IMR-90 (cell line): Measurements from ENCODE around the gene RPGR. TPM values are rescaled to one million over a fixed set of nuclear protein-coding genes. Genes with fewer than 3 reads are reported as not detected.

Experiments
- ATAC-seq: fragments of 200-7000 bp; cut with Tn5 transposase; 2 replicates; pipeline ENCODE4 v1.9.1; 2020; ENCODE audit warnings: low read depth, mild to moderate bottlenecking, moderate library complexity
- BruUV-seq: library from RNA; stranded (reverse); fragments of 400-500 nt; replicated peaks from 2 replicates; lab custom pipeline; 2021; lab: Mats Ljungman, UMichigan
- CTCF ChIA-PET: fragments of 300-600 bp; formaldehyde crosslinking; extraction: SDS; loops from one replicate; lab custom pipeline; 2021; ENCODE audit warnings: antibody characterized with exemption; lab: Yijun Ruan, JAX
- POLR2A ChIA-PET: fragments of 300-600 bp; sonication (Branson Sonifier 250); formaldehyde crosslinking; loops from one replicate; lab custom pipeline; 2022; ENCODE audit warnings: antibody characterized with exemption; ENCODE audit not compliant: unreplicated experiment; lab: Charles Lee
- DNase-seq: peaks from one replicate; pipeline ENCODE4 v3.0.0; 2013
- H2AFZ ChIP-seq: replicated peaks from 2 replicates; pipeline ENCODE3; 2013; ENCODE audit warnings: low read length, mild to moderate bottlenecking; ENCODE audit not compliant: poor library complexity
- H2AK5ac ChIP-seq: 2 replicates; pipeline ENCODE4 v1.6.1; 2013; ENCODE audit warnings: low read depth, low read length, inconsistent platforms
- H2AK9ac ChIP-seq: replicated peaks from 2 replicates; pipeline ENCODE3; 2013; ENCODE audit warnings: mild to moderate bottlenecking, low read depth, low read length, moderate library complexity; ENCODE audit not compliant: poor library complexity
- H2BK120ac ChIP-seq: 2 replicates; pipeline ENCODE4 v1.6.1; 2013; ENCODE audit warnings: low read depth, low read length, inconsistent platforms
- H2BK15ac ChIP-seq: 3 replicates; pipeline ENCODE4 v1.6.1; 2013; ENCODE audit warnings: low read depth, low read length, inconsistent platforms
- H2BK20ac ChIP-seq: 2 replicates; pipeline ENCODE4 v1.6.1; 2013; ENCODE audit warnings: low read depth, mild to moderate bottlenecking, inconsistent platforms, low read length, moderate library complexity
- H2BK5ac ChIP-seq: 2 replicates; pipeline ENCODE4 v1.6.1; 2013; ENCODE audit warnings: mild to moderate bottlenecking, low read depth, low read length, inconsistent platforms; ENCODE audit not compliant: poor library complexity, severe bottlenecking
- H3K14ac ChIP-seq: replicated peaks from 2 replicates; pipeline ENCODE4 v1.6.1; 2013; ENCODE audit warnings: low read depth, low read length, inconsistent platforms
- H3K18ac ChIP-seq: 2 replicates; pipeline ENCODE4 v1.6.1; 2013; ENCODE audit warnings: low read depth, low read length, control low read depth
- H3K23ac ChIP-seq: 2 replicates; pipeline ENCODE4 v1.6.1; 2013; ENCODE audit warnings: low read depth, low read length, inconsistent platforms
- H3K27ac ChIP-seq: 2 replicates; pipeline ENCODE4 v1.5.1; 2013; ENCODE audit warnings: mild to moderate bottlenecking, control low read depth, low read length; ENCODE audit not compliant: insufficient read depth
- H3K27me3 ChIP-seq: 2 replicates; pipeline ENCODE4 v1.6.1; 2013; ENCODE audit warnings: low read length; ENCODE audit not compliant: control insufficient read depth, insufficient read depth
- H3K36me3 ChIP-seq: 2 replicates; pipeline ENCODE4 v1.6.1; 2013; ENCODE audit warnings: low read length, mixed read lengths; ENCODE audit not compliant: control insufficient read depth, insufficient read depth
- H3K4ac ChIP-seq: 2 replicates; pipeline ENCODE4 v1.6.1; 2013; ENCODE audit warnings: low read depth, low read length, inconsistent platforms
- H3K4me1 ChIP-seq: 2 replicates; pipeline ENCODE4 v1.6.1; 2013; ENCODE audit warnings: low read length, mixed read lengths; ENCODE audit not compliant: control insufficient read depth, insufficient read depth
- H3K4me2 ChIP-seq: 2 replicates; pipeline ENCODE4 v1.6.1; 2013; ENCODE audit warnings: low read depth, mild to moderate bottlenecking, control low read depth, low read length, moderate library complexity
- H3K4me3 ChIP-seq: 2 replicates; pipeline ENCODE4 v1.5.1; 2013; ENCODE audit warnings: low read depth, mild to moderate bottlenecking, control low read depth, low read length, moderate library complexity; ENCODE audit not compliant: insufficient read depth
- H3K56ac ChIP-seq: 2 replicates; pipeline ENCODE4 v1.6.1; 2013; ENCODE audit warnings: low read length, inconsistent platforms; ENCODE audit not compliant: insufficient read depth; ENCODE audit errors: extremely low read depth
- H3K79me1 ChIP-seq, 2 experiments: 2 replicates each; pipeline ENCODE4 v1.6.1; 2013; ENCODE audit warnings: low read length in 2 of 2, inconsistent platforms in 1 of 2, low read depth in 1 of 2
- H3K9ac ChIP-seq: 2 replicates; pipeline ENCODE4 v1.6.1; 2013; ENCODE audit warnings: low read depth, low read length, control low read depth
- H3K9me1 ChIP-seq: 2 replicates; pipeline ENCODE4 v1.6.1; 2013; ENCODE audit warnings: low read length, inconsistent platforms; ENCODE audit not compliant: insufficient read depth
- H3K9me3 ChIP-seq: 2 replicates; pipeline ENCODE4 v1.6.1; 2013; ENCODE audit warnings: low read length; ENCODE audit not compliant: control insufficient read depth, insufficient read depth
- H4K20me1 ChIP-seq: 2 replicates; pipeline ENCODE4 v1.6.1; 2013; ENCODE audit warnings: low read length, inconsistent platforms; ENCODE audit not compliant: insufficient read depth
- H4K5ac ChIP-seq: 2 replicates; pipeline ENCODE4 v1.6.1; 2013; ENCODE audit warnings: mild to moderate bottlenecking, low read depth, low read length, control low read depth
- H4K8ac ChIP-seq, 2 experiments: 2 replicates each; pipeline ENCODE4 v1.6.1; 2013; ENCODE audit warnings: low read depth in 2 of 2, low read length in 2 of 2, control low read depth in 1 of 2, inconsistent platforms in 1 of 2
- H4K91ac ChIP-seq: 2 replicates; pipeline ENCODE4 v1.6.1; 2013; ENCODE audit warnings: low read depth, low read length, inconsistent platforms; ENCODE audit not compliant: insufficient read depth
- MAZ ChIP-seq: IDR thresholded peaks from 2 replicates; pipeline ENCODE4 v1.6.1; 2012; ENCODE audit warnings: low read depth, mild to moderate bottlenecking, low read length, improper control_type of control experiment, moderate library complexity, borderline replicate concordance
- NFE2L2 ChIP-seq: fragments of 150-350 bp; IDR thresholded peaks from 2 replicates; pipeline ENCODE4 v1.6.1; 2016; ENCODE audit warnings: low read depth, mild to moderate bottlenecking, low read length
- WGBS, 2 experiments: methylation state at CpG; one replicate each; pipeline versions ENCODE4 v1.1.5 to v1.1.7; 2013; ENCODE audit warnings: missing lambda C conversion rate in 2 of 2; ENCODE audit not compliant: insufficient read length in 1 of 2; ENCODE audit errors: extremely low coverage in 2 of 2; 5-methylcytosine and 5-hydroxymethylcytosine counted together
- dilution Hi-C: fragments of 300-500 bp; cut with HindIII; formaldehyde crosslinking; loops from one replicate; pipeline ENCODE4 v1.14.3; 2018; ENCODE audit warnings: low sequenced_read_pairs; ENCODE audit not compliant: unreplicated experiment
- in situ Hi-C: fragments of 300-500 bp; cut with MboI; formaldehyde crosslinking; loops from 3 replicates; pipeline ENCODE4 v1.14.3; 2019; ENCODE audit warnings: low sequenced_read_pairs, inconsistent platforms, mixed read lengths
- intact Hi-C: fragments of 100-400 bp; cut with micrococcal nuclease; formaldehyde crosslinking; loops from 2 replicates; pipeline ENCODE4 v1.10.0; 2022
- polyA plus RNA-seq, 3 experiments: library from polyadenylated mRNA; depleted of rRNA; stranded (reverse); fragments of >200 nt; gene quantifications; 2 replicates each; pipeline ENCODE4 v1.2.3, GENCODE V29; 2012; ENCODE audit warnings: low replicate concordance in 1 of 3
- total RNA-seq: library from RNA; depleted of rRNA; stranded (reverse); fragments of >200 nt; gene quantifications from 2 replicates; pipeline ENCODE4 v1.2.3, GENCODE V29; 2012

RPGR gene
- total and polyA plus RNA-seq, 2 of the 4 experiments (the other 2 are of a cell fraction): 2.2 to 3.8 TPM

- Histone ChIP-seq H3K18ac (peak within 1 kb of the TSS; percentile 50), H3K36me3 (no peaks in the 10 kb centered on the region), H2AFZ (peak within 1 kb of the TSS; percentile 85), H3K4me2 (peak within 1 kb of the TSS; percentile 82), H3K9ac (peak within 1 kb of the TSS; percentile 52), H3K9me1 (peaks cover 2% of the 10 kb centered on the region; the same call in 1 of the 2 replicates), H3K27ac (peak within 1 kb of the TSS; percentile 40), H3K9me3 (no peaks in the 10 kb centered on the region), H2BK5ac (no peak within 1 kb of the TSS), H3K56ac (no peak within 1 kb of the TSS), H3K4ac (peak within 1 kb of the TSS; percentile 41), H4K8ac (peak within 1 kb of the TSS; percentile 2 to 31; a peak in 3 of 4 replicates), H2AK9ac (peak within 1 kb of the TSS; percentile 77), H4K91ac (peak within 1 kb of the TSS; percentile 15), H3K23ac (no peak within 1 kb of the TSS; the same call in none of the 2 replicates), H2BK20ac (peak within 1 kb of the TSS; percentile 18; the same call in 1 of the 2 replicates), H2AK5ac (no peak within 1 kb of the TSS), H3K4me1 (peaks cover 4% of the 10 kb centered on the region; the same call in 1 of the 2 replicates), H3K27me3 (no peaks in the 10 kb centered on the region), H3K4me3 (peak within 1 kb of the TSS; percentile 71), H3K79me1 (peaks cover 0 to 12% of the 10 kb centered on the region in 2 experiments; a peak in 2 of 4 replicates), H2BK120ac (peak within 1 kb of the TSS; percentile 69), H4K5ac (peak within 1 kb of the TSS; percentile 55; the same call in 1 of the 2 replicates), H2BK15ac (peak within 1 kb of the TSS; percentile 11; the same call in 1 of the 3 replicates), H3K14ac (no peak within 1 kb of the TSS; the same call in 1 of the 2 replicates), H4K20me1 (no peaks in the 10 kb centered on the region)
- ATAC-seq (peak; percentile 84), DNase-seq (peak; percentile 43)
- dilution Hi-C loops (no loop called here), intact Hi-C loops (loop anchor here (1.0 to 5.0 kb wide), 3 partner anchors 42 to 107 kb away; partner anchors contain the start of gene RPGR), in situ Hi-C loops (no loop called here)
- BruUV-seq: no TSS peak
- 24% methylated on average over 24 of the region's 76 CpGs; no CpG with 5 or more reads in 1 of the 2 experiments for WGBS, 2 experiments
- POLR2A ChIA-PET: no interaction called here
- CTCF ChIA-PET: interaction anchor here (1.1 to 1.6 kb wide), 3 partner anchors 14 to 106 kb away, joined by 3 to 4 read pairs (median 3); partner anchors contain the start of gene RPGR
- TF ChIP-seq MAZ: peak; percentile 48; the same call in 1 of the 2 replicates
- no peak for TF ChIP-seq NFE2L2
Observed at GRCh38 chrX:38220415-38221390, 106.6 kb downstream of the RPGR start, which contains the start of gene SRPX. SRPX (minus strand) TSS chrX:38220871; CDS start chrX:38220792, 79 bp downstream.
